Endodermal cell (in vitro differentiated cells): ENCODE measurements around the gene VCX. TPM values are rescaled to one million over a fixed set of nuclear protein-coding genes. Genes with fewer than 3 reads are reported as not detected.

ENCODE experiments used
- DNase-seq: peaks from one replicate; pipeline ENCODE4 v3.0.0-alpha.2; 2017
- H3K27ac ChIP-seq: 2 replicates; pipeline ENCODE4 v1.5.1; 2013; ENCODE audit warnings: mild to moderate bottlenecking, low read depth, low read length, moderate library complexity
- H3K27me3 ChIP-seq: 2 replicates; pipeline ENCODE4 v1.6.1; 2013; ENCODE audit warnings: mild to moderate bottlenecking, low read length, moderate library complexity; ENCODE audit not compliant: insufficient read depth, control insufficient read depth, poor library complexity, severe bottlenecking
- H3K36me3 ChIP-seq: 2 replicates; pipeline ENCODE4 v1.7.0; 2013; ENCODE audit warnings: mild to moderate bottlenecking, low read length, moderate library complexity; ENCODE audit not compliant: control insufficient read depth, insufficient read depth
- H3K4me1 ChIP-seq: one replicate; pipeline ENCODE4 v1.7.0; 2013; ENCODE audit warnings: low read length; ENCODE audit not compliant: control insufficient read depth, insufficient read depth
- H3K4me3 ChIP-seq: 2 replicates; pipeline ENCODE4 v1.5.1; 2013; ENCODE audit warnings: mild to moderate bottlenecking, low read length, moderate library complexity
- H3K9ac ChIP-seq: 2 replicates; pipeline ENCODE4 v1.6.1; 2013; ENCODE audit warnings: mild to moderate bottlenecking, low read length, moderate library complexity; ENCODE audit not compliant: poor library complexity, severe bottlenecking; ENCODE audit errors: extremely low read depth
- H3K9me3 ChIP-seq: 2 replicates; pipeline ENCODE4 v1.6.1; 2013; ENCODE audit warnings: mild to moderate bottlenecking, low read length, moderate library complexity; ENCODE audit not compliant: control insufficient read depth
- H3K27ac Mint-ChIP-seq: 2 replicates; pipeline ENCODE4 v1.8.0; 2020; ENCODE audit warnings: mixed read lengths
- H3K27me3 Mint-ChIP-seq: 2 replicates; pipeline ENCODE4 v1.8.0; 2021; ENCODE audit warnings: mild to moderate bottlenecking, mixed read lengths; ENCODE audit not compliant: insufficient read depth
- H3K36me3 Mint-ChIP-seq: 2 replicates; pipeline ENCODE4 v1.8.0; 2020; ENCODE audit warnings: low read depth, mixed read lengths
- H3K4me1 Mint-ChIP-seq: 2 replicates; pipeline ENCODE4 v1.8.0; 2020; ENCODE audit warnings: mixed read lengths
- H3K4me3 Mint-ChIP-seq: 2 replicates; pipeline ENCODE4 v1.8.0; 2020; ENCODE audit warnings: mild to moderate bottlenecking, moderate library complexity, mixed read lengths
- H3K9me3 Mint-ChIP-seq: 2 replicates; pipeline ENCODE4 v1.8.0; 2020; ENCODE audit warnings: mild to moderate bottlenecking, mixed read lengths
- WGBS, 2 experiments: methylation state at CpG; one replicate each; pipeline versions ENCODE4 v1.1.5 to v1.1.7; 2013; ENCODE audit warnings: missing lambda C conversion rate in 2 of 2, mixed read lengths in 1 of 2; ENCODE audit not compliant: insufficient coverage in 1 of 2, insufficient read length in 1 of 2; 5-methylcytosine and 5-hydroxymethylcytosine counted together
- total RNA-seq, 2 donors: library from RNA; stranded (reverse); fragmentation: NEBNext Ultra II Directional in 1 of 2; extraction: Animal tissue kit (Norgen Biotek cat#: 25700) in 1 of 2; gene quantifications; 2 replicates in 1 of 2; 3 replicates in 1 of 2; pipeline ENCODE4 v1.2.1, GENCODE V29; 2021
- TF ChIP-seq, protein P1 (sequence below): fragments of 200-600 bp; sonication (generic); conservative IDR thresholded peaks from 2 replicates; pipeline ENCODE4 v1.5.0; 2021; ENCODE audit warnings: antibody characterized with exemption, mild to moderate bottlenecking

Gene VCX
- total RNA-seq, 2 donors from 2014 or later, result 0.64 TPM; not detected in 1

DNA sequence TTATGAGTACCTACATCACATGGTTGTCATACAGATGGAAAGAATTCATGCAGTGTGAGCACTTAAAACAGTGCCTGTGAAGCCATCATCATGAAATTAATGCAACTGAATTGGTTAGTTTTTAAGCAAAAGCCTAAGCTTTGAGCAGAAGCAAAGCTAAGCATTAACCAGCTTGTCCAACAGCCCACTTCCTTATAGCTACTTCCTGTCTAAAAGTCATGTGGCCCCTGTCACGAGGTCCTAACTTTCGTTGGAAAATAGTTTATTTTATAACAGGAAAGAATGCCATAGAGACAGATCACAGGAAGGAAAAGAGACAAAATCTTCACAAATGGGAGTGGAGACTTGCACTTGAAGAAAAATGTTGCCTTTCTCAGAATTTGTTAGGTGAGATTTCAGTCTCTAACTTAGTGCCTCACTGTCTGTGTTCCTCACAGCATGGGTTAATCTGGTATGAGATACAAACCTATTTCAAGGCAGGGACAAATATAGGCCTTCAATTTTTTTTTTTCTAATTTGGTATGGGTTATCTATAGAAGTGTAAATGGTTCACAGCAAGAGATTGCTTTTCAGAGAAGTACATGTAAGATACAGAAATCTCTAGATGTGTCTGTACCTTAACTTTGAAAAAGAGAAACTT is 27.7 kb upstream of the VCX start:
- Mint-ChIP-seq H3K4me3 (no peak overlapping the region), H3K4me1 (peaks cover 16% of the 10 kb centered on the region), H3K36me3 (peaks cover 8% of the 10 kb centered on the region), H3K9me3 (peaks cover 17% of the 10 kb centered on the region), H3K27ac (no peak overlapping the region), H3K27me3 (peaks cover 19% of the 10 kb centered on the region)
- Histone ChIP-seq H3K27me3 (peaks cover 4% of the 10 kb centered on the region), H3K36me3 (no peaks in the 10 kb centered on the region), H3K27ac (no peak overlapping the region), H3K9ac (no peak overlapping the region), H3K4me1 (no peaks in the 10 kb centered on the region), H3K9me3 (peaks cover 8% of the 10 kb centered on the region), H3K4me3 (no peak overlapping the region)
- no peak for DNase-seq
- TF ChIP-seq, protein P1, sequence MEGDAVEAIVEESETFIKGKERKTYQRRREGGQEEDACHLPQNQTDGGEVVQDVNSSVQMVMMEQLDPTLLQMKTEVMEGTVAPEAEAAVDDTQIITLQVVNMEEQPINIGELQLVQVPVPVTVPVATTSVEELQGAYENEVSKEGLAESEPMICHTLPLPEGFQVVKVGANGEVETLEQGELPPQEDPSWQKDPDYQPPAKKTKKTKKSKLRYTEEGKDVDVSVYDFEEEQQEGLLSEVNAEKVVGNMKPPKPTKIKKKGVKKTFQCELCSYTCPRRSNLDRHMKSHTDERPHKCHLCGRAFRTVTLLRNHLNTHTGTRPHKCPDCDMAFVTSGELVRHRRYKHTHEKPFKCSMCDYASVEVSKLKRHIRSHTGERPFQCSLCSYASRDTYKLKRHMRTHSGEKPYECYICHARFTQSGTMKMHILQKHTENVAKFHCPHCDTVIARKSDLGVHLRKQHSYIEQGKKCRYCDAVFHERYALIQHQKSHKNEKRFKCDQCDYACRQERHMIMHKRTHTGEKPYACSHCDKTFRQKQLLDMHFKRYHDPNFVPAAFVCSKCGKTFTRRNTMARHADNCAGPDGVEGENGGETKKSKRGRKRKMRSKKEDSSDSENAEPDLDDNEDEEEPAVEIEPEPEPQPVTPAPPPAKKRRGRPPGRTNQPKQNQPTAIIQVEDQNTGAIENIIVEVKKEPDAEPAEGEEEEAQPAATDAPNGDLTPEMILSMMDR, result no peak
- WGBS, 2 experiments, result 62% methylated on average over 2 of the region's 2 CpGs; no CpG with 5 or more reads in 1 of the 2 experiments

GRCh38 chrX:7828594-7828993 is 14.4 kb upstream of the VCX start:
- no peak overlapping the region for H3K27ac Mint-ChIP-seq
- H3K36me3 Mint-ChIP-seq, result no peaks in the 10 kb centered on the region
- DNase-seq, result no peak
- H3K4me1 Mint-ChIP-seq, result peaks cover 6% of the 10 kb centered on the region
- Histone ChIP-seq H3K27me3 (no peaks in the 10 kb centered on the region), H3K36me3 (no peaks in the 10 kb centered on the region), H3K4me1 (no peaks in the 10 kb centered on the region), H3K9me3 (no peaks in the 10 kb centered on the region), H3K4me3 (no peak overlapping the region), H3K27ac (no peak overlapping the region), H3K9ac (no peak overlapping the region)
- no peaks in the 10 kb centered on the region for H3K9me3 Mint-ChIP-seq
- 83 to 94% methylated on average over 1 to 2 of the region's 2 CpGs for WGBS, 2 experiments
- no peak overlapping the region for H3K4me3 Mint-ChIP-seq
- no peaks in the 10 kb centered on the region for H3K27me3 Mint-ChIP-seq
- TF ChIP-seq, protein P1, result peak; percentile 73

DNA sequence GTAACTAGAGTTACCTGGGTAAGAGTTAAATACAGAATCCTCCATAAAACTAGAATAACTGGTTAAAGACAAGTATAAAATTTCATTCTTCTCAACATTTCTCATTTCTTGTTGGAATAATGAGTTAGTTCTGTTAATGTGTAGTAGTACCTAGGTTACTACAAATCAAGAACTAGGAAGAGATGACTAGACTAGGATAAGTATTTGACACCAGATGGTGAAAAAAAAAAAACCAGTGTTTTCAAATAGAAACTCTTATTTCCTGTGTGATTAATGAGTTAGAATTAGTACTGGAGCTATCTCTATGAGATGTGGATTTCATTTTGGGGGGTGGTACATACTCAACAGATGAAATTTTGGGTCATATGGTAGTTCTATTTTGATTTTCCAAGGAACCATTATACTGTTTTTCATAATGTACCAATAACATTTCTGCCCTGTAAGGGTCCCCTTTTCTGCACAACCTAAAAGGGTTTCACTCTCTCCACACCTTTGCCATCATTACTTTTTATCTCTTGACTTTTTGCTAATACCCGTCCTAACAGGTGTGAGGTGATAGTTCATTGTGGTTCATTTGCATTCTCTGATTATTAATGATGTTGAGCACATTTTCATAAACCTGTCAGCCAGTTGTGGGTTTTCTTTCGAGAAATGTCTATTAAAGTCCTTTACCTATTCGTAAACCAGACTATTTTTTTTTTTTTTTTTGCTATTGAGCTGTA is 1.7 kb upstream of the VCX start:
- Mint-ChIP-seq H3K9me3 (no peaks in the 10 kb centered on the region), H3K4me3 (no peak overlapping the region), H3K4me1 (no peaks in the 10 kb centered on the region), H3K27me3 (no peaks in the 10 kb centered on the region), H3K36me3 (no peaks in the 10 kb centered on the region), H3K27ac (no peak overlapping the region)
- Histone ChIP-seq H3K9ac (no peak overlapping the region), H3K27ac (no peak overlapping the region), H3K4me1 (no peaks in the 10 kb centered on the region), H3K4me3 (no peak overlapping the region), H3K9me3 (no peaks in the 10 kb centered on the region), H3K27me3 (no peaks in the 10 kb centered on the region), H3K36me3 (no peaks in the 10 kb centered on the region)
- TF ChIP-seq, protein P1, result no peak
- no CpG with 5 or more reads among the region's 3 CpGs for WGBS, 2 experiments
- DNase-seq, result no peak
